ENCODE data around the gene ISOC2. TPM values are rescaled to one million over a fixed set of nuclear protein-coding genes. Genes with fewer than 3 reads are reported as not detected.
"Not testable (repeated sequence)": the region's sequence is repeated elsewhere in the genome, so short reads cannot be mapped to it uniquely, and the experiment has no call there.

The ISOC2 gene
- total RNA-seq, 1 experiment from 2014 or later, result 251 TPM

DNA sequence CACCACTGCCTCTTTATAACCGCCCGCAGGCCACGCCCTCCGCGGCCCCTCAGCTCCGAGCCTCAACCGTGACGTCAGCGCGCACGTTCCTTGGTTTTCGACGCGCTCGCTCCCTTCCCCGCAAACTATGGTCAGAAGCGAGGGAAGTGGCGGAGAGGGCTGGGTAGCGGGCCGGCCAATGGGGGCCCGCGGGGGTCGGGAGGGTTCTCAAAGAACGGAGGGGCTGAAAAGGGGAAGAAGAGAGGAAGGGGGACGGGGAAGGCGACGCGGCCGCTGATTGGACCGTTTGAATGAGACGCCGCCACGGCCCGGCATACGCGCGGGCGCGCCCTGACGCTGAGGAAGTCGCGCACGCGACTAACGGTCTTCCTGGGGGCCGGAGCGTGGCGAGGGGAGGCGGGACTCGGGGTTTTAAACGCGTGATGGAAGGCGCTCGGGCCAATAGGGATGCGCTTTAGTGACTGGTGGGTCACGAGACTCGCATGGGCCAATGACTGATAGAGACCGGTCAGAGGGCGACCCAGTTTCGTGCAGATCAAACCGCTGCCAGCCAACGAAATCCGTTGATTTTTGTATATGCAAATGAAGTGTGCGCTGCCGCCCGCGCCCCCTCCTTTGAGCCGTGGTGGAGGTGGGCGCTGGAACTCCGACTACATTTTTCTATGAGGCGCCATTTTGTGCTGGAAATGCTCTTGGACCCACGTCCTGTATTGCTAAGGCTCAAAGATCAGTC, 53.5 kb downstream of the ISOC2 start:
- Histone ChIP-seq H3K9me3 (ENCODE audit: low read length) (no peaks in the 10 kb centered on the region), H3K27me3 (ENCODE audit: low read length) (no peaks in the 10 kb centered on the region), H3K36me3 (ENCODE audit: low read depth, low read length) (peaks cover 32% of the 10 kb centered on the region), H3K27ac (ENCODE audit: low read length) (peak overlapping the region; percentile 93), H3K4me2 (ENCODE audit: low read length) (peak overlapping the region; percentile 97), H3K4me3 (ENCODE audit: low read length) (peak overlapping the region; percentile 79), H4K20me1 (ENCODE audit: low read length) (peaks cover 34% of the 10 kb centered on the region), H3K9ac (ENCODE audit: low read length) (peak overlapping the region; percentile 95), H2AFZ (ENCODE audit: low read length) (peak overlapping the region; percentile 74), H3F3A (ENCODE audit: low read length, unreplicated experiment) (peaks cover 2% of the 10 kb centered on the region), H3K4me1 (ENCODE audit: insufficient read depth, low read length) (peaks cover 20% of the 10 kb centered on the region), H3K9me2 (replicated peaks; ENCODE audit: low read length) (no peaks in the 10 kb centered on the region), H3K79me2 (ENCODE audit: low read length) (peaks cover 43% of the 10 kb centered on the region)
- no TSS peak for BruUV-seq (replicated peaks)
- peak; percentile 99 for DNase-seq
- intact Hi-C loops (cut with micrococcal nuclease), result no loop called here
- CTCF ChIA-PET, result interaction anchor here (0.5 kb wide), 1 partner anchor 53 kb away, joined by 3 read pairs; no protein-coding TSS in a partner anchor
- TF ChIP-seq EZH2phosphoT487 (IDR thresholded peaks at IDR 0.05; ENCODE audit: borderline replicate concordance, low read length), result no peak
- TF ChIP-seq, protein P1, sequence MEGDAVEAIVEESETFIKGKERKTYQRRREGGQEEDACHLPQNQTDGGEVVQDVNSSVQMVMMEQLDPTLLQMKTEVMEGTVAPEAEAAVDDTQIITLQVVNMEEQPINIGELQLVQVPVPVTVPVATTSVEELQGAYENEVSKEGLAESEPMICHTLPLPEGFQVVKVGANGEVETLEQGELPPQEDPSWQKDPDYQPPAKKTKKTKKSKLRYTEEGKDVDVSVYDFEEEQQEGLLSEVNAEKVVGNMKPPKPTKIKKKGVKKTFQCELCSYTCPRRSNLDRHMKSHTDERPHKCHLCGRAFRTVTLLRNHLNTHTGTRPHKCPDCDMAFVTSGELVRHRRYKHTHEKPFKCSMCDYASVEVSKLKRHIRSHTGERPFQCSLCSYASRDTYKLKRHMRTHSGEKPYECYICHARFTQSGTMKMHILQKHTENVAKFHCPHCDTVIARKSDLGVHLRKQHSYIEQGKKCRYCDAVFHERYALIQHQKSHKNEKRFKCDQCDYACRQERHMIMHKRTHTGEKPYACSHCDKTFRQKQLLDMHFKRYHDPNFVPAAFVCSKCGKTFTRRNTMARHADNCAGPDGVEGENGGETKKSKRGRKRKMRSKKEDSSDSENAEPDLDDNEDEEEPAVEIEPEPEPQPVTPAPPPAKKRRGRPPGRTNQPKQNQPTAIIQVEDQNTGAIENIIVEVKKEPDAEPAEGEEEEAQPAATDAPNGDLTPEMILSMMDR (conservative IDR thresholded peaks at IDR 0.05; ENCODE audit: low read depth, low read length), result no peak
- TF ChIP-seq EZH2 (IDR thresholded peaks at IDR 0.05; ENCODE audit: low read length, unreplicated experiment), result no peak
- POLR2A ChIA-PET (ENCODE audit: unreplicated experiment), result interaction anchor here (0.6 to 1.1 kb wide), 4 partner anchors 17 to 77 kb away, joined by 4 to 14 read pairs (median 7); partner anchors contain the start of genes KMT5C and NAT14
- ATAC-seq, result peak; percentile 93

DNA sequence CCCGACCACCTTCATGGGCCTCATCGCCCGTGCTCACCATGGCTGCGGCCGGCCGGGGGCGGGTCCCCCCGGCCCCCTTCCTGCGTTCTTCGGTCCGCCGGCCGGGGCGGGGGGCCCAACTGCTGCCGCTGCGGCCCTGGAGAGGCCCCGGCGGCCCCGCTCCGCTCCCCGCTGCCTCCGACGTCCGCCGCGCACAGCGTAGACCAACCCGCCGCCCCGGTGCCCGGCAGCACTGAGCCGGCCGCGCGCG, 54.0 kb downstream of the ISOC2 start, which contains the start of gene UBE2S:
UBE2S (minus strand) TSS at position 239 of the 250 bp plus-strand sequence; CDS start at position 40, 199 bp downstream.
- H3K79me2 ChIP-seq (ENCODE audit: low read length), result peaks cover 48% of the 10 kb centered on the region
- H3K9ac ChIP-seq (ENCODE audit: low read length), result peak within 1 kb of the TSS; percentile 95
- ChIA-PET CTCF (interaction anchor here (0.5 kb wide), 1 partner anchor 53 kb away, joined by 3 read pairs; no protein-coding TSS in a partner anchor), POLR2A (ENCODE audit: unreplicated experiment) (interaction anchor here (0.6 to 1.1 kb wide), 4 partner anchors 16 to 77 kb away, joined by 4 to 14 read pairs (median 7); partner anchors contain the start of genes KMT5C and NAT14)
- DNase-seq; intact Hi-C loops (cut with micrococcal nuclease); BruUV-seq (replicated peaks); H3F3A ChIP-seq (ENCODE audit: low read length, unreplicated experiment); H3K9me3 ChIP-seq (ENCODE audit: low read length); ATAC-seq; H3K9me2 ChIP-seq (replicated peaks; ENCODE audit: low read length); H3K27me3 ChIP-seq (ENCODE audit: low read length): not testable (repeated sequence)
- peak within 1 kb of the TSS; percentile 93 for H3K27ac ChIP-seq (ENCODE audit: low read length)
- peak within 1 kb of the TSS; percentile 74 for H2AFZ ChIP-seq (ENCODE audit: low read length)
- H3K4me1 ChIP-seq (ENCODE audit: insufficient read depth, low read length), result peaks cover 20% of the 10 kb centered on the region
- peaks cover 37% of the 10 kb centered on the region for H3K36me3 ChIP-seq (ENCODE audit: low read depth, low read length)
- peaks cover 39% of the 10 kb centered on the region for H4K20me1 ChIP-seq (ENCODE audit: low read length)
- peak within 1 kb of the TSS; percentile 97 for H3K4me2 ChIP-seq (ENCODE audit: low read length)
- H3K4me3 ChIP-seq (ENCODE audit: low read length), result peak within 1 kb of the TSS; percentile 79

DNA sequence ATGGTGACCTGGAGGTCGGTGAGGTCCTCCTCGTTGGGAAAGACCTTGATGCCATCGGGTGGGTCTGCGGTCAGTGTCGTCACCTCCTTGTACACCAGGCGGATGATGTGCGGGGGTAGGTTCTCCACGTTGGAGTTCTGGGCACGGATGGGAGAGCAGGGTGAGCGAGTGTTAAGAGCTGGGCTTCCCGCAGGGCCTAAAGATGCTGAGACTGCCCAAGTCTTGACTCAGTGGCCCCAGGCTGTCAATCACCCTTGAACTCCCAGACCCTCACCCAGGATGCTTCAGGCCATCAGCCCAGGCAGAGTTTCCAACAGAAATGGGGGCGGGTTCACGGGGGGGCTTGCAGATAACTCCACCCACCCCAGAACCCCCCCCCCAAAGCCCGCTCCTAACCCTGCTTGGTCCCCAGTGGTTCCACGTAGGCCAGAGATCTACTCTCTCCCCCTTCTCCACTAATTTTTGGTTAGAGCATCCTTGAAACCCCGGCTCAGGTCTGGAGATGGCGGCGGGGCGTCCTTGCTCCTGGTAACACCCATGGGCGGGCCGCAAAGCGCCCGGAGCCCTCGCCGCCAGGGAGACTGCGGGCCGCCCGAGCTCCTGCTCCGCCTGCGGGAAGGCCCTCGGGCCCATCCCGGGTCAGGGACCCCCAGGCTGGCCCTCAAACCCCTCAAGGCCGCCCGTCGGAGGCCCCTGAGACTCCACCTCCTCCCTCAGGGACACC, 54.5 kb downstream of the ISOC2 start:
- Histone ChIP-seq H4K20me1 (ENCODE audit: low read length) (peaks cover 44% of the 10 kb centered on the region), H3F3A (ENCODE audit: low read length, unreplicated experiment) (peaks cover 10% of the 10 kb centered on the region), H3K36me3 (ENCODE audit: low read depth, low read length) (peaks cover 42% of the 10 kb centered on the region), H3K79me2 (ENCODE audit: low read length) (peaks cover 53% of the 10 kb centered on the region), H3K9me3 (ENCODE audit: low read length) (no peaks in the 10 kb centered on the region), H3K9me2 (replicated peaks; ENCODE audit: low read length) (no peaks in the 10 kb centered on the region), H3K27me3 (ENCODE audit: low read length) (no peaks in the 10 kb centered on the region), H2AFZ (ENCODE audit: low read length) (no peak overlapping the region), H3K4me1 (ENCODE audit: insufficient read depth, low read length) (peaks cover 20% of the 10 kb centered on the region), H3K4me3 (ENCODE audit: low read length) (peak overlapping the region; percentile 79), H3K9ac (ENCODE audit: low read length) (peak overlapping the region; percentile 95), H3K4me2 (ENCODE audit: low read length) (peak overlapping the region; percentile 97), H3K27ac (ENCODE audit: low read length) (peak overlapping the region; percentile 93)
- ChIA-PET CTCF (interaction anchor here (0.5 kb wide), 1 partner anchor 54 kb away, joined by 3 read pairs; no protein-coding TSS in a partner anchor), POLR2A (ENCODE audit: unreplicated experiment) (interaction anchor here (0.5 to 1.1 kb wide), 2 partner anchors 16 to 345 kb away, joined by 3 to 14 read pairs; no protein-coding TSS in a partner anchor)
- BruUV-seq (replicated peaks), result TSS peak; percentile 60
- no peak for DNase-seq
- no peak for TF ChIP-seq EZH2phosphoT487 (IDR thresholded peaks at IDR 0.05; ENCODE audit: borderline replicate concordance, low read length)
- TF ChIP-seq, protein P1 (conservative IDR thresholded peaks at IDR 0.05; ENCODE audit: low read depth, low read length), result no peak
- TF ChIP-seq EZH2 (IDR thresholded peaks at IDR 0.05; ENCODE audit: low read length, unreplicated experiment), result no peak
- intact Hi-C loops (cut with micrococcal nuclease), result no loop called here
- ATAC-seq, result peak; percentile 11

Measured in PC-3 (cell line).